K562 (cell line): Measurements from ENCODE around the gene DTX1. TPM values are rescaled to one million over a fixed set of nuclear protein-coding genes. Genes with fewer than 3 reads are reported as not detected.

Experiments
- HDAC3 ChIP-seq: fragments of 450-650 bp; IDR thresholded peaks from 2 replicates; pipeline ENCODE4 v1.6.1; 2018; ENCODE audit warnings: borderline replicate concordance, mild to moderate bottlenecking, moderate library complexity; ENCODE audit not compliant: partially characterized antibody
- SLC30A9 ChIP-seq: fragments of 250-450 bp; sonication (Bioruptor Pico); IDR thresholded peaks from 2 replicates; pipeline ENCODE4 v1.8.0; 2022; ENCODE audit warnings: mild to moderate bottlenecking, moderate library complexity
- polyA plus RNA-seq, 8 experiments: library from polyadenylated mRNA; depleted of rRNA in 4 of 8; stranded (reverse) in 5 of 8; unstranded in 3 of 8; fragments of >200 nt; fragmentation: Nextera tagmentation in 2 of 8; fragmentation: Illumina TruSeq in 1 of 8; extraction: Ambion mirVana in 2 of 8; extraction: Trizol in 1 of 8; gene quantifications; 2 replicates each; pipeline versions ENCODE4 v1.2.1 to v1.2.3, GENCODE V29; 2011 to 2014; ENCODE audit warnings: inconsistent platforms in 1 of 8, missing spikeins in 1 of 8
- total RNA-seq, 7 experiments: library from RNA; depleted of rRNA in 6 of 7; stranded (reverse); fragments of >200 nt in 6 of 7; fragmentation: Illumina TruSeq in 2 of 7; extraction: Trizol in 2 of 7; gene quantifications; 2 replicates each; pipeline versions ENCODE4 v1.2.1 to v1.2.3, GENCODE V29; 2011 to 2021; ENCODE audit warnings: low replicate concordance in 1 of 7
- TF ChIP-seq, protein P1 (sequence below), 2 experiments: fragments of 450-650 bp; formaldehyde crosslinking in 1 of 2; IDR thresholded peaks; 2 replicates each; pipeline versions ENCODE4 v1.4.0 to v1.6.1; 2014 to 2020; ENCODE audit warnings: mild to moderate bottlenecking in 2 of 2, borderline replicate concordance in 1 of 2, low read depth in 1 of 2

The DTX1 gene
- total and polyA plus RNA-seq, 9 of the 15 experiments (the other 6 are each of a cell fraction or from before 2014, with no cell fraction given), result not detected

DNA sequence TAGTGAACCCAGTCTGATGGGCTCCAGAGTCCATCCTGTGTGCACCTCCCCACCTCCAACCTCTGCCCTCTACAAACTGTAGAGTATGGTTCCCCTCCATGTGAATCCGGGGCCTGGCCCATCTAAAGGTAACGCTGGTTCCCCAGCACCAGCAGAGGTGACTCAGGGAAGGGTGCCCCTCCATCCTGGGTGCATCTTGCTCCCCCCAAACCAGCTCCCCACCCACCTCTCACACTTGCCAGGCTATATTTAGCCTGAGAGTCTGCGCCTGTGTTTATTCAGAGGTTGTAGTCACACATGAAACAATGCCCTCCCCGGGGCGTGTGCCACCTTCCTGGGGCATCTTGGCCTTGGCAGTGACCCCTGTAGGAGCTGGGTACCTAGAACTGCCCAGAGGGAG lies 52.8 kb downstream of the DTX1 start (continued):
- TF ChIP-seq, protein P1, sequence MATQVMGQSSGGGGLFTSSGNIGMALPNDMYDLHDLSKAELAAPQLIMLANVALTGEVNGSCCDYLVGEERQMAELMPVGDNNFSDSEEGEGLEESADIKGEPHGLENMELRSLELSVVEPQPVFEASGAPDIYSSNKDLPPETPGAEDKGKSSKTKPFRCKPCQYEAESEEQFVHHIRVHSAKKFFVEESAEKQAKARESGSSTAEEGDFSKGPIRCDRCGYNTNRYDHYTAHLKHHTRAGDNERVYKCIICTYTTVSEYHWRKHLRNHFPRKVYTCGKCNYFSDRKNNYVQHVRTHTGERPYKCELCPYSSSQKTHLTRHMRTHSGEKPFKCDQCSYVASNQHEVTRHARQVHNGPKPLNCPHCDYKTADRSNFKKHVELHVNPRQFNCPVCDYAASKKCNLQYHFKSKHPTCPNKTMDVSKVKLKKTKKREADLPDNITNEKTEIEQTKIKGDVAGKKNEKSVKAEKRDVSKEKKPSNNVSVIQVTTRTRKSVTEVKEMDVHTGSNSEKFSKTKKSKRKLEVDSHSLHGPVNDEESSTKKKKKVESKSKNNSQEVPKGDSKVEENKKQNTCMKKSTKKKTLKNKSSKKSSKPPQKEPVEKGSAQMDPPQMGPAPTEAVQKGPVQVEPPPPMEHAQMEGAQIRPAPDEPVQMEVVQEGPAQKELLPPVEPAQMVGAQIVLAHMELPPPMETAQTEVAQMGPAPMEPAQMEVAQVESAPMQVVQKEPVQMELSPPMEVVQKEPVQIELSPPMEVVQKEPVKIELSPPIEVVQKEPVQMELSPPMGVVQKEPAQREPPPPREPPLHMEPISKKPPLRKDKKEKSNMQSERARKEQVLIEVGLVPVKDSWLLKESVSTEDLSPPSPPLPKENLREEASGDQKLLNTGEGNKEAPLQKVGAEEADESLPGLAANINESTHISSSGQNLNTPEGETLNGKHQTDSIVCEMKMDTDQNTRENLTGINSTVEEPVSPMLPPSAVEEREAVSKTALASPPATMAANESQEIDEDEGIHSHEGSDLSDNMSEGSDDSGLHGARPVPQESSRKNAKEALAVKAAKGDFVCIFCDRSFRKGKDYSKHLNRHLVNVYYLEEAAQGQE (IDR thresholded peaks at IDR 0.05; ENCODE audit: borderline replicate concordance), result no peak
- TF ChIP-seq, protein P1 (CRISPR knock-in tag; IDR thresholded peaks at IDR 0.05; ENCODE audit: low read depth), result no peak
- no peak for TF ChIP-seq HDAC3
- TF ChIP-seq SLC30A9, result no peak
